H9 (cell line): ENCODE data around the gene NDUFC2. TPM values are rescaled to one million over a fixed set of nuclear protein-coding genes. Genes with fewer than 3 reads are reported as not detected.

Experiments
- DNase-seq: peaks from one replicate; pipeline ENCODE4 v3.0.0-alpha.2; 2017
- H2AFZ ChIP-seq: one replicate; pipeline ENCODE4 v1.6.1; 2013; ENCODE audit warnings: mild to moderate bottlenecking, low read length, control low read depth, moderate library complexity
- H2AK5ac ChIP-seq: 2 replicates; pipeline ENCODE4 v1.6.1; 2013; ENCODE audit warnings: low read length, control low read depth, mixed read lengths; ENCODE audit not compliant: insufficient read length
- H2BK120ac ChIP-seq: one replicate; pipeline ENCODE4 v1.6.1; 2013; ENCODE audit warnings: low read depth, mild to moderate bottlenecking, low read length, control low read depth, inconsistent platforms; ENCODE audit not compliant: poor library complexity, severe bottlenecking
- H2BK12ac ChIP-seq: 2 replicates; pipeline ENCODE4 v1.6.1; 2013; ENCODE audit warnings: low read length, control low read depth, mixed read lengths, low read depth; ENCODE audit not compliant: insufficient read length
- H2BK15ac ChIP-seq: 2 replicates; pipeline ENCODE4 v1.6.1; 2013; ENCODE audit warnings: low read depth, low read length, control low read depth
- H2BK20ac ChIP-seq: one replicate; pipeline ENCODE4 v1.6.1; 2013; ENCODE audit warnings: low read depth, mild to moderate bottlenecking, low read length, control low read depth, inconsistent platforms; ENCODE audit not compliant: poor library complexity, severe bottlenecking
- H2BK5ac ChIP-seq: 2 replicates; pipeline ENCODE4 v1.6.1; 2013; ENCODE audit warnings: low read length, control low read depth, mixed read lengths; ENCODE audit not compliant: insufficient read length
- H3K14ac ChIP-seq: 2 replicates; pipeline ENCODE4 v1.6.1; 2013; ENCODE audit warnings: low read length, control low read depth; ENCODE audit not compliant: insufficient read depth
- H3K18ac ChIP-seq: 2 replicates; pipeline ENCODE4 v1.6.1; 2013; ENCODE audit warnings: low read depth, mild to moderate bottlenecking, mixed read lengths, low read length, control low read depth; ENCODE audit not compliant: insufficient read length
- H3K23ac ChIP-seq: 2 replicates; pipeline ENCODE4 v1.6.1; 2013; ENCODE audit warnings: low read length, control low read depth, mixed read lengths, low read depth; ENCODE audit not compliant: insufficient read length
- H3K23me2 ChIP-seq: 2 replicates; pipeline ENCODE4 v1.6.1; 2013; ENCODE audit warnings: low read depth, mild to moderate bottlenecking, mixed read lengths, low read length, control low read depth; ENCODE audit not compliant: insufficient read length, poor library complexity, severe bottlenecking
- H3K27ac ChIP-seq: 2 replicates; pipeline ENCODE4 v1.5.1; 2013; ENCODE audit warnings: low read length, control low read depth, mixed read lengths, low read depth; ENCODE audit not compliant: insufficient read length
- H3K27me3 ChIP-seq: 2 replicates; pipeline ENCODE4 v1.6.1; 2013; ENCODE audit warnings: low read length, control low read depth, inconsistent platforms; ENCODE audit not compliant: insufficient read depth
- H3K4ac ChIP-seq: 2 replicates; pipeline ENCODE4 v1.6.1; 2013; ENCODE audit warnings: low read depth, mild to moderate bottlenecking, control low read depth, inconsistent platforms, low read length, moderate library complexity
- H3K4me1 ChIP-seq: 2 replicates; pipeline ENCODE4 v1.6.1; 2013; ENCODE audit warnings: low read length, control low read depth, inconsistent platforms; ENCODE audit not compliant: insufficient read depth
- H3K4me2 ChIP-seq: 2 replicates; pipeline ENCODE4 v1.6.1; 2013; ENCODE audit warnings: low read length, control low read depth, mixed read lengths; ENCODE audit not compliant: insufficient read length, insufficient read depth
- H3K56ac ChIP-seq: 2 replicates; pipeline ENCODE4 v1.6.1; 2013; ENCODE audit warnings: low read depth, mild to moderate bottlenecking, mixed read lengths, low read length, control low read depth; ENCODE audit not compliant: insufficient read length
- H3K79me1 ChIP-seq: 2 replicates; pipeline ENCODE4 v1.6.1; 2013; ENCODE audit warnings: low read depth, mild to moderate bottlenecking, moderate library complexity, low read length, control low read depth, inconsistent platforms; ENCODE audit not compliant: insufficient read depth, poor library complexity, severe bottlenecking
- H3K79me2 ChIP-seq: 2 replicates; pipeline ENCODE4 v1.6.1; 2013; ENCODE audit warnings: low read length, control low read depth, inconsistent platforms; ENCODE audit not compliant: insufficient read depth
- H3K9ac ChIP-seq: 2 replicates; pipeline ENCODE4 v1.6.1; 2013; ENCODE audit warnings: low read length, control low read depth, mixed read lengths; ENCODE audit not compliant: insufficient read length; ENCODE audit errors: extremely low read depth
- H3K9me3 ChIP-seq: one replicate; pipeline ENCODE4 v1.6.1; 2013; ENCODE audit warnings: low read depth, low read length, inconsistent platforms; ENCODE audit not compliant: control insufficient read depth
- H3T11ph ChIP-seq: one replicate; pipeline ENCODE4 v1.6.1; 2013; ENCODE audit warnings: mild to moderate bottlenecking, low read length, control low read depth, inconsistent platforms
- H4K20me1 ChIP-seq: one replicate; pipeline ENCODE4 v1.6.1; 2013; ENCODE audit not compliant: control insufficient read depth, insufficient read length, insufficient read depth
- H4K5ac ChIP-seq: 2 replicates; pipeline ENCODE4 v1.6.1; 2013; ENCODE audit warnings: low read depth, mild to moderate bottlenecking, mixed read lengths, low read length, control low read depth; ENCODE audit not compliant: insufficient read length
- H4K8ac ChIP-seq: replicated peaks from 2 replicates; pipeline ENCODE4 v1.6.1; 2013; ENCODE audit warnings: low read length, control low read depth, mixed read lengths, low read depth; ENCODE audit not compliant: insufficient read length
- H4K91ac ChIP-seq: 2 replicates; pipeline ENCODE4 v1.6.1; 2013; ENCODE audit warnings: low read depth, mild to moderate bottlenecking, moderate library complexity, mixed read lengths, low read length, control low read depth; ENCODE audit not compliant: insufficient read length
- H3K27ac Mint-ChIP-seq, 3 experiments: 2 replicates in 2 of 3; 3 replicates in 1 of 3; pipeline ENCODE4 v1.8.0; 2020 to 2021; ENCODE audit warnings: mixed read lengths in 3 of 3, mild to moderate bottlenecking in 1 of 3, moderate library complexity in 1 of 3
- H3K27me3 Mint-ChIP-seq: 2 replicates; pipeline ENCODE4 v1.8.0; 2021; ENCODE audit warnings: low read depth, mild to moderate bottlenecking, moderate library complexity, mixed read lengths
- H3K36me3 Mint-ChIP-seq, 3 experiments: 2 replicates in 2 of 3; 3 replicates in 1 of 3; pipeline ENCODE4 v1.8.0; 2020 to 2021; ENCODE audit warnings: low read depth in 3 of 3, mixed read lengths in 3 of 3; ENCODE audit not compliant: insufficient read depth in 1 of 3
- H3K4me1 Mint-ChIP-seq, 2 experiments: 2 replicates each; pipeline ENCODE4 v1.8.0; 2020; ENCODE audit warnings: mixed read lengths in 2 of 2
- H3K4me3 Mint-ChIP-seq, 2 experiments: 2 replicates in 1 of 2; 3 replicates in 1 of 2; pipeline ENCODE4 v1.8.0; 2020 to 2021; ENCODE audit warnings: mild to moderate bottlenecking in 2 of 2, mixed read lengths in 2 of 2, moderate library complexity in 1 of 2
- H3K9me3 Mint-ChIP-seq, 2 experiments: 2 replicates in 1 of 2; 3 replicates in 1 of 2; pipeline ENCODE4 v1.8.0; 2020; ENCODE audit warnings: mild to moderate bottlenecking in 2 of 2, mixed read lengths in 2 of 2, moderate library complexity in 1 of 2
- WGBS: extraction: QIAGEN DNeasy Blood & Tissue Kit; methylation state at CpG from one replicate; pipeline ENCODE4 v1.1.7; 2013; ENCODE audit warnings: missing lambda C conversion rate, low lambda C conversion rate, mixed read lengths; ENCODE audit not compliant: insufficient read length; ENCODE audit errors: extremely low coverage; 5-methylcytosine and 5-hydroxymethylcytosine counted together
- total RNA-seq: library from RNA; stranded (reverse); gene quantifications from 2 replicates; pipeline ENCODE4 v1.2.1, GENCODE V29; 2021
- TF ChIP-seq, protein P1 (sequence below): fragments of 200-600 bp; sonication (generic); conservative IDR thresholded peaks from 3 replicates; pipeline ENCODE4 v1.8.0; 2021; ENCODE audit warnings: antibody characterized with exemption, mild to moderate bottlenecking

NDUFC2 gene
- total RNA-seq, 1 experiment from 2014 or later, result 247 TPM

DNA sequence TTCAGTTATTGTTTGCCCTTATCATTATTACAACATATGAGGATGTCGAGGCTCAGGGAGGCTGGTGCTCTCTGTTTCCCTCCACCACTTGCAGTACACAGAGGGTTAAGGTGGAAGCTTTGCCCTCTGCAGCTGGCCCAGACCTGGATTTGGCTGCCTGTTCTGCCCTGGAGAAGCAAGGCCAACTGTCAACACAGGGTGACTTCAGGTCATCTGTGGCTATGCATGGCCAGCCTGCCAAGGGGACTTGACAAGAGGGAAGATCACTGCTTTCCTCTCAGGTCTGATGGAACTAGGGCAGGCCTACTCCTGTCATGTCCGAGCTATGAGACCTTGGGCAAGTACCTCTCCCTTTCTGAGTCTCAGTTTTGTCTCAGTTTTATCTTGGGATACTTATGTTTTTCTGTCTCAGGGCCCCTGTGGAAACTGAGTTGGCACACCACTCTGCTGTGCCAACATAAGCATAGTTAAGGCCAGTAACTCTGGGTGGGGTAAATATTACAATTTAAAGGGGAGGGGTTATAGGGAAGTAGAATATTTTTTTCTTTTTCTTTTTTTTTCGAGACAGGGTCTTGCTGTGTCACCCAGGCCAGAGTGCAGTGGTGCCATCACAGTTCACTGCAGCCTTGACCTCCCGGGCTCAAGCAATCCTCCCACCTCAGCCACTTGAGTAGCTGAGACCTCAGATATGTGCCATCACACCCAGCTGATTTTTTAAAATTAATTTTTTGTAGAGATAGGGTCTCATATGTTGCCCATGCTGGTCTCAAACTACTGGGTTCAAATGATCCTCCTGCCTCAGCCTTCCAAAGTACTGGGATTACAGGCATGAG is 18.4 kb downstream of the NDUFC2 start:
- Histone ChIP-seq H2BK15ac (no peak overlapping the region), H2BK120ac (no peak overlapping the region), H3K9ac (no peak overlapping the region), H3K14ac (no peak overlapping the region), H3K4ac (no peak overlapping the region), H3K18ac (no peak overlapping the region), H3K56ac (no peak overlapping the region), H3K9me3 (no peaks in the 10 kb centered on the region), H3K23me2 (no peaks in the 10 kb centered on the region), H2BK12ac (no peak overlapping the region), H3T11ph (no peak overlapping the region), H2AK5ac (no peak overlapping the region), H4K8ac (no peak overlapping the region), H3K4me2 (no peak overlapping the region), H2BK20ac (no peak overlapping the region), H3K27me3 (no peaks in the 10 kb centered on the region), H2AFZ (no peak overlapping the region), H4K5ac (no peak overlapping the region), H4K20me1 (no peaks in the 10 kb centered on the region), H3K79me2 (no peaks in the 10 kb centered on the region), H4K91ac (no peak overlapping the region), H3K4me1 (no peaks in the 10 kb centered on the region), H3K27ac (no peak overlapping the region), H2BK5ac (no peak overlapping the region), H3K23ac (no peak overlapping the region), H3K79me1 (no peaks in the 10 kb centered on the region)
- TF ChIP-seq, protein P1, sequence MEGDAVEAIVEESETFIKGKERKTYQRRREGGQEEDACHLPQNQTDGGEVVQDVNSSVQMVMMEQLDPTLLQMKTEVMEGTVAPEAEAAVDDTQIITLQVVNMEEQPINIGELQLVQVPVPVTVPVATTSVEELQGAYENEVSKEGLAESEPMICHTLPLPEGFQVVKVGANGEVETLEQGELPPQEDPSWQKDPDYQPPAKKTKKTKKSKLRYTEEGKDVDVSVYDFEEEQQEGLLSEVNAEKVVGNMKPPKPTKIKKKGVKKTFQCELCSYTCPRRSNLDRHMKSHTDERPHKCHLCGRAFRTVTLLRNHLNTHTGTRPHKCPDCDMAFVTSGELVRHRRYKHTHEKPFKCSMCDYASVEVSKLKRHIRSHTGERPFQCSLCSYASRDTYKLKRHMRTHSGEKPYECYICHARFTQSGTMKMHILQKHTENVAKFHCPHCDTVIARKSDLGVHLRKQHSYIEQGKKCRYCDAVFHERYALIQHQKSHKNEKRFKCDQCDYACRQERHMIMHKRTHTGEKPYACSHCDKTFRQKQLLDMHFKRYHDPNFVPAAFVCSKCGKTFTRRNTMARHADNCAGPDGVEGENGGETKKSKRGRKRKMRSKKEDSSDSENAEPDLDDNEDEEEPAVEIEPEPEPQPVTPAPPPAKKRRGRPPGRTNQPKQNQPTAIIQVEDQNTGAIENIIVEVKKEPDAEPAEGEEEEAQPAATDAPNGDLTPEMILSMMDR, result no peak
- H3K9me3 Mint-ChIP-seq, result no peaks in the 10 kb centered on the region
- no peaks in the 10 kb centered on the region for H3K4me1 Mint-ChIP-seq
- H3K27ac Mint-ChIP-seq, result no peak overlapping the region
- WGBS, result no CpG with 5 or more reads among the region's 4 CpGs
- no peaks in the 10 kb centered on the region; a peak in 1 of 7 replicates for H3K36me3 Mint-ChIP-seq
- no peak for DNase-seq
- no peak overlapping the region for H3K4me3 Mint-ChIP-seq
- H3K27me3 Mint-ChIP-seq, result no peaks in the 10 kb centered on the region
